HG02798 (cell line): ENCODE results near the gene NRG2.

Experiments
- ATAC-seq: cut with Tn5 transposase; IDR thresholded peaks from one replicate; pipeline ENCODE4 v1.9.1; 2021; ENCODE audit warnings: mild to moderate bottlenecking; ENCODE audit not compliant: unreplicated experiment, poor library complexity

Gene NRG2

GRCh38 chr5:140014751-140015150, 28.3 kb downstream of the NRG2 start:
- ATAC-seq = no peak

DNA sequence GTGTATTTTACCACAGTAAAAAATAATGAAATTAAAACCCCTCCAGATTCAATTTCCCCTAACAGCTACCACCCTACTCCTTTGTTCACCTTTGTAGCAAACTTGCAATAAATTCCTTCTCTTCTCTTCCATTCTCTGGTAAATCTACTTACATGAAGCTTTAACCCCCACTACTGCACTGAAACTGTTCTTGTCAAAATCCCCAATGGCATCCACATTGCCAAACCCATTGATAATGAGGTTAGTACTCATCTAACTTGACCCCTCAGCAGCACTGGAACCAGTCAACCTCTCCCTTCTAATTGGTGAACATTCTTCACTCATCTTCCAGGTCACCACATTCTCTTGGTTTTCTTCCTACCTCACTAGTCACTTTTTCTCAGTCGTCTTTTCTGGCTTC, 29.6 kb downstream of the NRG2 start:
- no peak for ATAC-seq

GRCh38 chr5:140012443-140012842, 30.7 kb downstream of the NRG2 start:
- no peak for ATAC-seq

DNA sequence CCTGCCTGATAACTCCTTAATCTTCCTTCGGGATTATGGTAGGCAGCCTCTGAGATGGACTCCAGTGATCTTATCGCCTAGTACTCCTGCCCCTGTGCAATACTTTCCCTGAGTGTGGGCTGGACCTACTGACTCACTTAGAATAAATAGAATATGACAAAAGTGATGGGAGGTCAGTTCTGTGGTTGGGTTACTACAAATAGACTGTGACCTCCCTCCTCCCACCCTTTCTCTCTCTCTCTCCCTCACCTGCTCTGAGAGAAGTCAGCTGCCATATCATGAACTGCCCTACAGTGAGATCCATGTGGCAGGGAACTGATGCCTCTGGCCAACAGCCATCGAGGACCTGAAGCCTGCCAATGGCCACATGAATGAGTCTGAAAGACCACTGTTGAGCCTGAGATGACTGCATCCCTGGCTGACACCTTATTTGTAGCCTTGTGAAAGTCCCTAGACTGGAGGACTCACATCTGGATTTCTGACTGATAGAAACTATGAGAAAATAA, 31.7 kb downstream of the NRG2 start:
- ATAC-seq = peak; percentile 88

GRCh38 chr5:140010798-140011197, 32.3 kb downstream of the NRG2 start:
- ATAC-seq = no peak

DNA sequence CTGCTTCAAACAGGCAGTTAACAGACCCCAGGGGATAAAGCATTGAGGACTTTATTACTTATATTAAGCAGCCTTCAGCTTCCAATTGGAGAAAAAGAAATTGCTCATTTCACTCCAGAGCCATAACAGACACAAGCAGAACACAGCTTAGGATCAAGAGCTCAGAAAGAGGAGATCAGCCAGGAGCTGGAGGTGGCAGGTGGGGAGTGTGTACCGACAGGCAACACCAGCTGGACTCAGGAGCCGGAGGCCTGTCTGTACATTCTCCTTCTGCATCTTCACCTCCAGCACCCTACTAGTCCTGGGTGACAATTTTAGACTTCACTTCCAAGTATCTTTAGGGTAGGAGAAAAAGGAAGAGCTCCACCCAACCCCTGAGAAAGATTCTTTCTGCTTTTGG, 35.8 kb downstream of the NRG2 start:
- no peak for ATAC-seq

DNA sequence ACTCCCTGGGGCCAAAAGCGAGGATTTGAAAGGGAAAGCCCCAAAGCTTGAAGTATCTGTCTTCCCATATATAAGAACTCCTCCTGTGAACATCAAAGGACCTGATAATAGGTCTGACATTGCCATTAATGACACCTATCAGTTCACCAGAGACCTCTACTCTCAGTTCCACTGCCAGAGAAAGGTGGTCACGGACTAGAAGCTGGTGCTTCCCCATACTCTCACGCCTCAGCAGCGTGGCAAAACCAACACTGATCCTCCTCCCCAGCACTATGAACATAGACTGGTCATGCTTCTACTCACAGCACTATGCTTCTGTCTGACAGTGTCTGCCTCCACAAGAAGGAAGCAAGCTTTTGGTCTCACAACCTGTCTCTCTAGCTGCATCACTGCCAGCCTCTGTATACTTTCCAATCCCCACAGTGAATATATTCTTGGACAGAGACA, 37.9 kb downstream of the NRG2 start:
- ATAC-seq = peak; percentile 94

GRCh38 chr5:140004174-140004573, 38.9 kb downstream of the NRG2 start:
- no peak for ATAC-seq

DNA sequence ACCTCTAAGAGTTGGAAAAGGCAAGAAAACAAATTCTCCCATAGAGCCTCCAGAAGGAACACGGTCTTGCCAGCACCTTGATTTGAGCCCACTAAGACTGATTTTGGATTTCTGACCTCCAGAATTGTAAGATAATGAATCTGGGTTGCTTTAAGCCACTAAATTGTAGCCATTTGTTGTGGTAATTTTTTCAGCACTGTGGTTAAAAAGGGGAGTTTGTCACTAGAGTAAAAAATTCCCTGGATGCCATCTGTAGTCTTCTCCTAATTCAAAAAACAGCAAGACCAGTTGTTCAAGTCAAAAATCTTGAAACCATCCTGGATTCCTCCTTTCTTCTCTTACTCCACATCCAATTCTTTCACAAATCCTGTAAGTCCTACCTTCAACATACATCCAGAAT, 39.6 kb downstream of the NRG2 start:
- ATAC-seq = no peak

DNA sequence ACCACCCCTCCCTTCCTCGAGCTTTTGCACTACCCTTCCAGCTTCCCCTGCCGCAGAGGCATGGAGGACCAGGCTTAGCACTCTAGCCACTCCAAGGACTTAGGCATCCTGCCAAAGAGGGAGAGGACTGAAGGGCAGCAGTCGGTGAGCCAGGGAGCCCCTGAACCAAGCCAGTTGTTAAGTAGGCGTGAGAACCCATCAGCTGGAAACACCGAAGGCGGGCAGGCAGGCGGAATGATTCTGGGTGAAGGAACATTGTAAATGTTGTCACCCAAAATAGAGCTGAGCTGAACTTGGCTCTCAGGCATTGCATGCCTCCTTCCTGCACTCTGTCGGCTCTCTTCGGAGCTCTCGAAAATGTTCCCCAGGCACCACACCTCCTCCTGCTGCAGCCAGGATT, 42.8 kb downstream of the NRG2 start:
- ATAC-seq = no peak

- ATAC-seq = peak; percentile 38
These were observed 44.3 kb downstream of the NRG2 start for GRCh38 chr5:139998837-139999236.

DNA sequence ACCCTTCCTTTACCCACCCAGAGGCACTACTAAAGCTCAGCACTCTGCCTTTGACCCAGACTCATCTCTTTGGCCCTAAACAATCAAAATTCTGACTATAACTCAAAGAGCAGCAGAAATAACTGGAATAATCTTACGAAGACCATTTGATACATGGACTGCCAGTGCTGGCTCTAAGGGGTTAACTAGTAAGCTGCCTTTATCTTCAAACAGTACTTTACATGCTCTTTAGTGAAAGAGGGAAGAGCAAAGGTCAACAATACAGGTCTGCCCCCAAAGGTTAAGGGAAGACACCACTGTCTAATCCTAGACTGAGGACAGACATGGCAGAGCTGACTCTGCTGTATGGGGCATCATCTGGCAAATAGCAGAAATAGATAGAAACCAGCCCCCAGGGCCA, 45.8 kb downstream of the NRG2 start:
- ATAC-seq = no peak

- no peak for ATAC-seq
These were observed 47.2 kb downstream of the NRG2 start for GRCh38 chr5:139995929-139996328.

- ATAC-seq = no peak
These were observed 48.9 kb downstream of the NRG2 start for GRCh38 chr5:139994234-139994633.

DNA sequence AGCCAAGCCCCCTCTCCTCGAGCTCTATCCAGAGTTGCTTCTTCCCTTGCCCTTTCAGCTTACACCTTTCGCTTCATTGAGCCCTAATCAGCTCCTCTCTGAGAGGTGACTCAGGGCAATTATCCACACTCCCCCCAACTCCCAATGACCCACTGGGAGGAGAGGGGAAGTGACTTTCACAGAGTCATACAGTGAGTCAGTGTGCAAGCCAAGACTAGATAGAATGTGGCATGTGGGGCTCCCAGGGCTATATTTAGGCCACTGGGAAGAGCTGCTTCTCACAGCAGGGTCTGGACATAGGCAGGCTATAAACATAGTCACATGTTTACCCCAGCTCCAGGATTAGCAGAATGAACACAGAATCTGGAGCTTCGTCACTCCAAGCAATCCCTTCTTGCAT, 57.4 kb downstream of the NRG2 start:
- no peak for ATAC-seq

DNA sequence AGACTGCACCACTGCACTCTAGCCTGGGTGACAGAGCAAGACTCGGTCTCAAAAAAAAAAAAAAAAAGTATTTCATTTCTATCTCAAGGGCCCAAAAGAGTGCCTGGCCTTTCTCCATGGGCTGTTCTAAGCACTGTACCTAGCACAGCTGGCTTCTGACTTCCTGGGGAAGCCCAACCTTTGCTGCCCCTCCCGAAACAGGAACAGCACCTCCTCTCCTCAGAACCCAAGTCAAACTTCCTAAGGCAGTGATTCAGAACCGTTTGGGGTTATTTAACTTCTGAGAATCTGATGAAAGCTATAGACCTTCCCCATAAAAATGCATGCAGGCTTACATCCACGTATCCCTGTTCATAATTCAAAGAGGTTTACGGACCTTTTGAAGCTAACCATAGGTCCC, 57.8 kb downstream of the NRG2 start:
- ATAC-seq = no peak

DNA sequence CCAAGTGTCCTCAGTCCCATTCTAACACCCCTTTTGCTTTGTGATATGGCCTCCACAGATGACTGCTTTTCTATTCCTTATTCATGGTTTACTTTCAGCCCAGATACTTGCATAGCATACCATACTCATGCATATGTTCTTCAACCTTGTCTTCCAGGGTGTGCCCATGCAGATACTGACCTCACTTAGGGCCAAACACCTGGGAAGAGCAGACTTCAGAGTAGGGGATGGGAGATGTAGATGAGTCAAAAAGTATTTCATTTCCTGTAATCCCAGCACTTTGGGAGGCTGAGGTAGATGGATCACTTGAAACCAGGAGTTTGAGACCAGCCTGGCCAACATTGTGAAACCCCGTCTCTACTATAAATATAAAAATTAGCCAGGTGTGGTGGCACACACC, 58.3 kb downstream of the NRG2 start:
- ATAC-seq = no peak

- ATAC-seq = no peak
These were observed 60.2 kb downstream of the NRG2 start for GRCh38 chr5:139982975-139983240.

DNA sequence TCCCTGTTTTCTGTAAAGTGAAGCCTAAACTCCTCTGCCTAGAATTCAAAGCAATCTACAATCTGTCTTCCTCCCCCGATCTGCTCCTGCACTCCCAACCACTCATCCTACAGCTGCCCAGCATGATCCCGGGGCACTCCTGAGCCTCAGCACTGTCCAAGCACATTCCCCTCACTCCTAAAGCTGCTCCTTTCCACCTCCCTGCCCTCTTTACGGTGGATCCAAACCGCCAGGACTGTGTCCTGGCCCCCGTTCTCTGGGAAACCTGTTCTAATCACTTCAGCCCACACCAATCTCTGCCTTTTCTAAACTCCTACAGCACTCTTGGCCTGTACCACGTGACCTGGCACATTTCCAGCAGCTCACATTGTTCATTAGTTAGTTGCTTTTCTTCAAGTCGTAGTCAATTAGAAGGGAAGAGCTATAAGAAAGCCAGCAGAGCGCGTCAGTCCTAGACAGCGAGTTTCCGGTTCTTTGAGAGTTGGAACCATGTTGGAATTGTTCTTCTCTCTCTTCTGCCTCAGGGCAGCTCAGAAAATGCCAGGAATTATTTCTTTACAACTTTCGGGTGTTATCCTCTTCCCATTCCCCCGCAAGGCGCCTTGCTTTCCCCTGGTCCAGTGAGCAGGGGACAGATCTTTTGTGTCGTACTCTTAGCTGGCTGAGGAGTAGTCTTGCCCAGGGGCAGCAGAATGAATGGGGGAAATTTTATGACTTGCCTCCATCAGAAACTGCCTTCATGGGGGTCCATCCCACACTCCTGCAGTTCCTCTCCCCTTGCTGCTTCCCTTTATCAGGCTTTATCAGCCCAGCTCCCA, 60.7 kb downstream of the NRG2 start:
- no peak for ATAC-seq

DNA sequence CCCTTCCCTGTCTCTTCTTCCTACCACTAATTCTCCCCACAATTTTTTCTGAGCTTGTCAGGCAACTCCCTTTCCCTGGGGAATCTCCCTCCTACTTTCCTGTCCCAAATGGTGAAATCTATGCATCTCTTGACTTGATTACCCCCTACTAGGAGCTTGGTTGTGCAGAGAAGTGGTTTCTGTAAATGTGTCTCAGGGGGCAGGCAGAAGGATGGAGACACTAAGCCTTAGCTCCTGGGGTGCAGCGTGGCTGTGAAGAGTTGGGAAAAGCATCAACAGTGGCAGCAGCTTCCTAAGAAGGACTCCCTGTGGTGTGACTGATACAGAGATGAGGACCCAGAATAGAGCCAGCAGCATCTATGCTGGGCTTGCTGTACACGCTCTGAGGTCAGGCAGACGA, 62.3 kb downstream of the NRG2 start:
- ATAC-seq = no peak

DNA sequence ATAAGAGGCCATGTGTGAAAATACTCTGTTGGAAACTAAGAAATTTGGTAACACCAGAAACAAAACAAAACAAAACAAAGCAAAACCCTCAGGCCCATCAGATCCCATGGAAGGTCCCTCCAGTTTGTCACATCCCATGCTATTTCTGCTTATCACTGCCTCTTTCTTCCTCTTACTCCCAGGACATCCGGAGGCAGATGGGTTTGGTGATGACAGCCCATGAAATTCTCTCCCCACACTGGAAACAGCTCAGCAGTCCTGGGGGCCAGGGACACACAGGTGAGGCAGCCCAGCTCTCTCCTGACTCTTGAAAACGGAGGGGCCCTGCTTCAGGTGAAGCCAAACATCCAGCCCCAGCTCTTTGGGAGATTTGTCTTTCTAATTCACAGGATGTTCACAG, 63.2 kb downstream of the NRG2 start:
- ATAC-seq = no peak

DNA sequence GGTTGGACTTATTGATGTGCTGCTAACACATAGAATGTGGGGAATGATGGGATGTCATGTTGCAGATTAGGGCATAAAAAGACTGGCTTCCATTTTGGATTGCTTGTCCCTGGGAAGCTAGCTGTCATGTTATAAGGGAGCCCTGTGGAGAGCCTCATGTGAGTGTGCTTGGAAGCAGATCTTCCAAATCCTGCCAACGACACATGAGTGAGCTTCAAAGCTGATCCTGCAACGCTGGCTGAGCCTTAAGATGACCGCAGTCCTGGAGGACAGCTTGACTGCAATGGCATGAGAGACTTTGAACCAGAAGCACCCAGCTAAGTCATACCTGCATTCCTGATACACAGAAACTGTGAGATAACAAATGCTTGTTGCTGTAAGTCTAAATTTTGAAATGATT, 63.6 kb downstream of the NRG2 start:
- ATAC-seq = no peak

DNA sequence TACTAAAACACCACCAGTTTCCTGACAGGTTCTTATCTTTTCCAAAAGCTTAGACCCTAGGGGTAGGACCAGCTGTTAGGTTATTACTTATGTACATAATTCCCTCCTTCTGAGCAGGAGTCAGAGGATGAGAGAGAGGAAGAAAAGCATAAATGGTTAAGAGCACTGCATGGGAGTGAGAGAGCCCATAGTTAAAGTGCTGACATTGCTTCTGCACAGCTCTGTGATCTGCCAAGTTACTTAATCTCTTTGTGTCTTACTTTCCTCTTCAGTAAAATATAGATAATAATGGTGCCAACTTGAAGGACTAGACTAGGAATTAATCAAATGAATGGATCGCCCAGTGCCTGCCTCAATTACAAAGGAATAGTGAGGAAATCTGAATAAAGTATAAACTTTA, 66.4 kb downstream of the NRG2 start:
- ATAC-seq = no peak
